Panc1 (cell line): ENCODE data around the gene TRIM17.

Experiments used
- POLR2AphosphoS5 ChIP-seq: IDR thresholded peaks from 2 replicates; pipeline ENCODE4 v1.6.1; 2012; ENCODE audit warnings: mild to moderate bottlenecking, low read depth, low read length, moderate library complexity
- REST ChIP-seq, 2 experiments: IDR thresholded peaks; 2 replicates each; pipeline ENCODE4 v1.6.1; 2011 to 2012; ENCODE audit warnings: low read depth in 2 of 2, control low read depth in 1 of 2, low read length in 1 of 2, mild to moderate bottlenecking in 1 of 2, moderate library complexity in 1 of 2; ENCODE audit not compliant: insufficient read depth in 1 of 2
- SIN3A ChIP-seq: IDR thresholded peaks from 2 replicates; pipeline ENCODE4 v1.6.1; 2012; ENCODE audit warnings: low read depth, mild to moderate bottlenecking, low read length, moderate library complexity, borderline replicate concordance; ENCODE audit not compliant: insufficient read depth
- TCF7L2 ChIP-seq: IDR thresholded peaks from 2 replicates; pipeline ENCODE4 v1.6.1; 2011; ENCODE audit warnings: mild to moderate bottlenecking, low read depth, low read length, inconsistent platforms
- TF ChIP-seq, protein P1 (sequence below): fragments of 450-650 bp; IDR thresholded peaks from 2 replicates; pipeline ENCODE4 v1.5.1; 2017; ENCODE audit warnings: mild to moderate bottlenecking

GRCh38 chr1:228365271-228366061 lies 51.2 kb downstream of the TRIM17 start:
- TF ChIP-seq POLR2AphosphoS5 (no peak), TCF7L2 (no peak), REST (IDR thresholded peaks at IDR 0.05; ENCODE audit: insufficient read depth in 1 of 2, low read depth in 2 of 2, low read length in 1 of 2) (no peak), SIN3A (no peak)
- TF ChIP-seq, protein P1, sequence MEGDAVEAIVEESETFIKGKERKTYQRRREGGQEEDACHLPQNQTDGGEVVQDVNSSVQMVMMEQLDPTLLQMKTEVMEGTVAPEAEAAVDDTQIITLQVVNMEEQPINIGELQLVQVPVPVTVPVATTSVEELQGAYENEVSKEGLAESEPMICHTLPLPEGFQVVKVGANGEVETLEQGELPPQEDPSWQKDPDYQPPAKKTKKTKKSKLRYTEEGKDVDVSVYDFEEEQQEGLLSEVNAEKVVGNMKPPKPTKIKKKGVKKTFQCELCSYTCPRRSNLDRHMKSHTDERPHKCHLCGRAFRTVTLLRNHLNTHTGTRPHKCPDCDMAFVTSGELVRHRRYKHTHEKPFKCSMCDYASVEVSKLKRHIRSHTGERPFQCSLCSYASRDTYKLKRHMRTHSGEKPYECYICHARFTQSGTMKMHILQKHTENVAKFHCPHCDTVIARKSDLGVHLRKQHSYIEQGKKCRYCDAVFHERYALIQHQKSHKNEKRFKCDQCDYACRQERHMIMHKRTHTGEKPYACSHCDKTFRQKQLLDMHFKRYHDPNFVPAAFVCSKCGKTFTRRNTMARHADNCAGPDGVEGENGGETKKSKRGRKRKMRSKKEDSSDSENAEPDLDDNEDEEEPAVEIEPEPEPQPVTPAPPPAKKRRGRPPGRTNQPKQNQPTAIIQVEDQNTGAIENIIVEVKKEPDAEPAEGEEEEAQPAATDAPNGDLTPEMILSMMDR = no peak
